ENCODE results near the gene BCAS1. TPM values are rescaled to one million over a fixed set of nuclear protein-coding genes. Genes with fewer than 3 reads are reported as not detected.

The BCAS1 gene
- total and polyA plus RNA-seq, 2 donors: 7.5 to 28.1 TPM

Small RNA genes within 50 kb of the gene (small RNA-seq; reads per million reads assigned to genes)
- not detected for gene MIR4756

Other genes with a start within 250 kb of the BCAS1 start
- gene CYP24A1, start 103.4 kb upstream of the BCAS1 start, total RNA-seq: 2.6 TPM
- gene CYP24A1, start 103.4 kb upstream of the BCAS1 start, polyA plus RNA-seq: 2.2 TPM
- 102 TPM for gene PFDN4, start 137.5 kb upstream of the BCAS1 start, total RNA-seq
- 61.3 TPM for gene PFDN4, start 137.5 kb upstream of the BCAS1 start, polyA plus RNA-seq